ENCODE results near the gene SMOC2. TPM values are rescaled to one million over a fixed set of nuclear protein-coding genes. Genes with fewer than 3 reads are reported as not detected.

Gene SMOC2
- polyA plus RNA-seq, 3 donors: not detected

GRCh38 chr6:168611691-168612090 lies 170.7 kb downstream of the SMOC2 start:
- Mint-ChIP-seq H3K4me3 (no peak overlapping the region), H3K9me3 (peaks cover 28 to 48% (median 35%) of the 10 kb centered on the region in 7 donors), H3K27me3 (ENCODE audit: low read depth in 3 of 3) (peaks cover 0 to 1% (median 0%) of the 10 kb centered on the region in 3 donors), H3K36me3 (no peaks in the 10 kb centered on the region), H3K27ac (no peak overlapping the region), H3K4me1 (no peaks in the 10 kb centered on the region)
- no peaks in the 10 kb centered on the region for H4K20me1 ChIP-seq (ENCODE audit: insufficient read depth, low read length)
- H3K27ac ChIP-seq (ENCODE audit: low read depth in 1 of 2, low read length in 2 of 2): no peak overlapping the region
- no peaks in the 10 kb centered on the region for H3K4me1 ChIP-seq (ENCODE audit: control insufficient read depth in 1 of 2, insufficient read depth in 2 of 2, low read length in 2 of 2)
- 93% methylated on average over 10 of the region's 14 CpGs for WGBS (ENCODE audit: insufficient coverage)
- H3K9ac ChIP-seq (ENCODE audit: insufficient read depth, low read length, poor library complexity, severe bottlenecking): no peak overlapping the region
- H3K4me3 ChIP-seq (replicated peaks in 1 of 3; ENCODE audit: low read depth in 2 of 3, low read length in 3 of 3): no peak overlapping the region
- H3K9me3 ChIP-seq (replicated peaks in 1 of 2; ENCODE audit: control insufficient read depth in 1 of 2, insufficient read depth in 1 of 2, low read length in 2 of 2): peaks cover 28 to 55% of the 10 kb centered on the region in 2 donors
- H3K27me3 ChIP-seq (ENCODE audit: control insufficient read depth in 2 of 2, insufficient read depth in 2 of 2, low read length in 2 of 2): no peaks in the 10 kb centered on the region
- no peaks in the 10 kb centered on the region for H3K36me3 ChIP-seq (replicated peaks in 1 of 2; ENCODE audit: control insufficient read depth in 1 of 2, insufficient read depth in 2 of 2, low read length in 2 of 2)
- intact Hi-C loops (cut with micrococcal nuclease): no loop called here
- no peak for DNase-seq
- H3K4me2 ChIP-seq (replicated peaks; ENCODE audit: extremely low read depth, low read length, poor library complexity, severe bottlenecking): no peak overlapping the region
- H2AFZ ChIP-seq (ENCODE audit: insufficient read depth, low read depth, low read length, poor library complexity, severe bottlenecking): no peak overlapping the region
- no peak for TF ChIP-seq CTCF (IDR thresholded peaks at IDR 0.05)
- H3K79me2 ChIP-seq (ENCODE audit: insufficient read depth, low read length): no peaks in the 10 kb centered on the region

- H3K27ac ChIP-seq (ENCODE audit: low read depth in 1 of 2, low read length in 2 of 2): no peak overlapping the region
- intact Hi-C loops (cut with micrococcal nuclease): no loop called here
- H3K4me1 ChIP-seq (ENCODE audit: control insufficient read depth in 1 of 2, insufficient read depth in 2 of 2, low read length in 2 of 2): no peaks in the 10 kb centered on the region
- H3K9ac ChIP-seq (ENCODE audit: insufficient read depth, low read length, poor library complexity, severe bottlenecking): no peak overlapping the region
- Mint-ChIP-seq H3K9me3 (peaks cover 36 to 54% (median 39%) of the 10 kb centered on the region in 7 donors), H3K4me1 (no peaks in the 10 kb centered on the region), H3K36me3 (no peaks in the 10 kb centered on the region), H3K27me3 (ENCODE audit: low read depth in 3 of 3) (no peaks in the 10 kb centered on the region), H3K4me3 (no peak overlapping the region), H3K27ac (no peak overlapping the region)
- no peaks in the 10 kb centered on the region for H4K20me1 ChIP-seq (ENCODE audit: insufficient read depth, low read length)
- H3K4me2 ChIP-seq (replicated peaks; ENCODE audit: extremely low read depth, low read length, poor library complexity, severe bottlenecking): no peak overlapping the region
- H3K79me2 ChIP-seq (ENCODE audit: insufficient read depth, low read length): no peaks in the 10 kb centered on the region
- TF ChIP-seq CTCF (IDR thresholded peaks at IDR 0.05): no peak
- H3K4me3 ChIP-seq (replicated peaks in 1 of 3; ENCODE audit: low read depth in 2 of 3, low read length in 3 of 3): no peak overlapping the region
- H3K27me3 ChIP-seq (ENCODE audit: control insufficient read depth in 2 of 2, insufficient read depth in 2 of 2, low read length in 2 of 2): no peaks in the 10 kb centered on the region
- WGBS (ENCODE audit: insufficient coverage): 92% methylated on average over 13 of the region's 13 CpGs
- H3K9me3 ChIP-seq (replicated peaks in 1 of 2; ENCODE audit: control insufficient read depth in 1 of 2, insufficient read depth in 1 of 2, low read length in 2 of 2): peaks cover 33 to 63% of the 10 kb centered on the region in 2 donors
- DNase-seq: no peak
- H2AFZ ChIP-seq (ENCODE audit: insufficient read depth, low read depth, low read length, poor library complexity, severe bottlenecking): no peak overlapping the region
- H3K36me3 ChIP-seq (replicated peaks in 1 of 2; ENCODE audit: control insufficient read depth in 1 of 2, insufficient read depth in 2 of 2, low read length in 2 of 2): no peaks in the 10 kb centered on the region
Observed at GRCh38 chr6:168612586-168612985, 171.6 kb downstream of the SMOC2 start.

Data from CD14-positive monocyte (primary cell).